OCI-LY3 (cell line): ENCODE data around the gene FGD6.

Experiments used
- H2AFZ ChIP-seq: fragments of 200-600, 300-600 bp; shearing (Covaris generic); 2 replicates; pipeline ENCODE4 v1.6.0; 2014; ENCODE audit warnings: antibody characterized with exemption, low read depth, low read length
- H3K27ac ChIP-seq: fragments of 200-600, 300-600 bp; sonication (generic); 2 replicates; pipeline ENCODE4 v1.5.1; 2014; ENCODE audit warnings: mild to moderate bottlenecking, low read length, moderate library complexity, mixed read lengths
- H3K27me3 ChIP-seq: fragments of 200-600, 300-600 bp; sonication (generic); 2 replicates; pipeline ENCODE4 v1.6.1; 2014; ENCODE audit warnings: low read depth, low read length, mixed read lengths
- H3K36me3 ChIP-seq: fragments of 200-600, 300-600 bp; sonication (generic); replicated peaks from 2 replicates; pipeline ENCODE3; 2014; ENCODE audit warnings: low read depth, low read length, mixed read lengths
- H3K4me1 ChIP-seq: fragments of 300-600, 200-600 bp; sonication (generic); 2 replicates; pipeline ENCODE4 v1.6.1; 2014; ENCODE audit warnings: low read length, mixed read lengths
- H3K4me2 ChIP-seq: fragments of 200-600, 300-600 bp; sonication (generic); 2 replicates; pipeline ENCODE4 v1.6.1; 2014; ENCODE audit warnings: low read length, mixed read lengths
- H3K4me3 ChIP-seq: fragments of 300-600, 200-600 bp; sonication (generic); 2 replicates; pipeline ENCODE4 v1.5.1; 2014; ENCODE audit warnings: antibody characterized with exemption, mild to moderate bottlenecking, low read length, moderate library complexity
- H3K79me2 ChIP-seq: fragments of 300-600, 200-600 bp; shearing (Covaris generic); 2 replicates; pipeline ENCODE4 v1.6.1; 2014; ENCODE audit warnings: mild to moderate bottlenecking, low read length, mixed read lengths
- H3K9ac ChIP-seq: fragments of 300-600, 200-600 bp; shearing (Covaris generic); 2 replicates; pipeline ENCODE4 v1.6.0; 2014; ENCODE audit warnings: mild to moderate bottlenecking, low read length, moderate library complexity
- H3K9me3 ChIP-seq: fragments of 200-600, 300-600 bp; shearing (Covaris generic); 2 replicates; pipeline ENCODE4 v1.6.1; 2014; ENCODE audit warnings: low read length, mixed read lengths; ENCODE audit not compliant: insufficient read depth
- H4K20me1 ChIP-seq: fragments of 200-600, 300-600 bp; sonication (generic); 2 replicates; pipeline ENCODE4 v1.6.1; 2016; ENCODE audit warnings: low read length, mixed read lengths; ENCODE audit not compliant: insufficient read depth
- EZH2phosphoT487 ChIP-seq: fragments of 200-600 bp; shearing (Covaris generic); IDR thresholded peaks from 2 replicates; pipeline ENCODE4 v1.6.1; 2018; ENCODE audit warnings: antibody characterized with exemption, mixed run types, low read depth
- TF ChIP-seq, protein P1 (sequence below): fragments of 200-600, 300-600 bp; sonication (generic); IDR thresholded peaks from 2 replicates; pipeline ENCODE4 v1.5.1; 2014; ENCODE audit warnings: antibody characterized with exemption, low read length, low read depth

FGD6 gene

DNA sequence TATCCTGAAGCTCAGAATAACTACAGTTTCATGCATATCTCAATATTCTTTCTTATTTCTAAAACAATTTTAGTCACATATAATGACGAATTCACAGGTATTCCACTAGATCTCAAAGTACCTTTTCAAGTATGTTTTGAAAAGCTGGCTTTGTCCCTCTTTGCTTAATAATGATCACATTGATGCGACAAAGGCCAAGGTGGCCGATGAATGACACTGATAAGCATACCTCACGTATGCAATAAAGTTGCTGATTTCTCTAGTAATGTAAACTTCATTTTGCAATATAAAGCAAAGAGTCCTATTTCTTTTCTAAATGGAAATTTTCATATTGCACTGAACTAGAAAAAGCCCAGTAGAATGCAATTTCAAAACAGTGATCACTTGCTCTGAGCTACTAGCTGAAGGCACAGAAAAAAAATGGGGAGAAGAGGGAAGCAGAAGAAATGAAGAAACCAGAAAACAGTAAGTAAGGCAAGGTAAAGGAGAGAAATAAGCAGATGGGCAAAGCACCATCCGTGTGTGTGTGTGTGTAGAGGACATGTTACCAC is 29.3 kb downstream of the FGD6 start:
- no peak overlapping the region for H2AFZ ChIP-seq
- H3K9ac ChIP-seq: no peak overlapping the region
- no peaks in the 10 kb centered on the region for H3K9me3 ChIP-seq
- no peaks in the 10 kb centered on the region for H4K20me1 ChIP-seq
- no peak overlapping the region for H3K27ac ChIP-seq
- H3K4me1 ChIP-seq: peaks cover 25% of the 10 kb centered on the region
- TF ChIP-seq EZH2phosphoT487: no peak
- TF ChIP-seq, protein P1, sequence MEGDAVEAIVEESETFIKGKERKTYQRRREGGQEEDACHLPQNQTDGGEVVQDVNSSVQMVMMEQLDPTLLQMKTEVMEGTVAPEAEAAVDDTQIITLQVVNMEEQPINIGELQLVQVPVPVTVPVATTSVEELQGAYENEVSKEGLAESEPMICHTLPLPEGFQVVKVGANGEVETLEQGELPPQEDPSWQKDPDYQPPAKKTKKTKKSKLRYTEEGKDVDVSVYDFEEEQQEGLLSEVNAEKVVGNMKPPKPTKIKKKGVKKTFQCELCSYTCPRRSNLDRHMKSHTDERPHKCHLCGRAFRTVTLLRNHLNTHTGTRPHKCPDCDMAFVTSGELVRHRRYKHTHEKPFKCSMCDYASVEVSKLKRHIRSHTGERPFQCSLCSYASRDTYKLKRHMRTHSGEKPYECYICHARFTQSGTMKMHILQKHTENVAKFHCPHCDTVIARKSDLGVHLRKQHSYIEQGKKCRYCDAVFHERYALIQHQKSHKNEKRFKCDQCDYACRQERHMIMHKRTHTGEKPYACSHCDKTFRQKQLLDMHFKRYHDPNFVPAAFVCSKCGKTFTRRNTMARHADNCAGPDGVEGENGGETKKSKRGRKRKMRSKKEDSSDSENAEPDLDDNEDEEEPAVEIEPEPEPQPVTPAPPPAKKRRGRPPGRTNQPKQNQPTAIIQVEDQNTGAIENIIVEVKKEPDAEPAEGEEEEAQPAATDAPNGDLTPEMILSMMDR: no peak
- no peaks in the 10 kb centered on the region for H3K36me3 ChIP-seq
- H3K27me3 ChIP-seq: peaks cover 12% of the 10 kb centered on the region
- no peaks in the 10 kb centered on the region for H3K79me2 ChIP-seq
- peak overlapping the region; percentile 64 for H3K4me3 ChIP-seq
- peak overlapping the region; percentile 59 for H3K4me2 ChIP-seq

DNA sequence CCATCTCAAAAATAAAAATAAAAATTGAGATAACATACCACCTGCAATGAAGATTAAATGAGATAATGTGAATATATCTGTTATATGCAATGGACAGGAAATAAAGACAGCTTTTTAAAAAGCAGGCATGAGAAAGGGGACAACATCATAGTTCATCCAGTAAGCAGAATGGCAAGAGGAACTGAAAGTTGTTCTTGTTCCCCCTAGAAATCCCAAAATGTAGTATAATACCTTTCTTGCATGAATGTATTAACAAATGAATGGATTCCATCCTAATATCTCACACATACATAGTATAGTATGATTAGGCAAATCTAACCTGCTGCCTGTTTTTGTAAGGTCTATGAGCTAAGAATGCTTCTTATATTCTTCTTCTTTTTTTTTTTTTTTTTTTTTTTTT is 31.4 kb downstream of the FGD6 start:
- Histone ChIP-seq H3K79me2 (no peaks in the 10 kb centered on the region), H4K20me1 (no peaks in the 10 kb centered on the region), H2AFZ (no peak overlapping the region), H3K9me3 (no peaks in the 10 kb centered on the region), H3K27ac (no peak overlapping the region), H3K27me3 (peaks cover 9% of the 10 kb centered on the region), H3K4me2 (no peak overlapping the region), H3K36me3 (no peaks in the 10 kb centered on the region), H3K4me3 (no peak overlapping the region), H3K4me1 (peaks cover 25% of the 10 kb centered on the region), H3K9ac (no peak overlapping the region)
- no peak for TF ChIP-seq EZH2phosphoT487
- TF ChIP-seq, protein P1: no peak

DNA sequence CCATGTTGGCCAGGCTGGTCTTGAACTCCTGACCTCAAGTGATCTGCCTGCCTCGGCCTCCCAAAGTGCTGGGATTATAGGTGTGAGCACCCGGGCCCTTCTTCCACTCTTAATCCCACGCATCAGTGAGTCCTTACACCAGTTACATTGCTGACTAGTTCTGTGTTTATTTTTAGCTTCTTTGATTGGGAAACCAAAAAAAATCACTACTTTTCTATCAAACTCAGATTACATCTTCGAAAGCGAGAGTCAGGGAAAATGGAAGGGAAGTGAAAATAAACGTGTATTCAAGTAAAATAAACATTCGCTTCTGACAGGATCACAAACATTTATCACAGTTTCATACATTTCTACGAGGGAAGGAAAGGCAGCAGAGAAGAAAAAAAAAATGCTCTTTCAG is 32.2 kb downstream of the FGD6 start:
- H3K27me3 ChIP-seq: peaks cover 9% of the 10 kb centered on the region
- no peaks in the 10 kb centered on the region for H4K20me1 ChIP-seq
- no peak overlapping the region for H3K4me3 ChIP-seq
- TF ChIP-seq EZH2phosphoT487: no peak
- TF ChIP-seq, protein P1: no peak
- H2AFZ ChIP-seq: no peak overlapping the region
- no peaks in the 10 kb centered on the region for H3K9me3 ChIP-seq
- peaks cover 25% of the 10 kb centered on the region for H3K4me1 ChIP-seq
- H3K36me3 ChIP-seq: no peaks in the 10 kb centered on the region
- no peak overlapping the region for H3K27ac ChIP-seq
- no peak overlapping the region for H3K9ac ChIP-seq
- no peaks in the 10 kb centered on the region for H3K79me2 ChIP-seq
- no peak overlapping the region for H3K4me2 ChIP-seq

DNA sequence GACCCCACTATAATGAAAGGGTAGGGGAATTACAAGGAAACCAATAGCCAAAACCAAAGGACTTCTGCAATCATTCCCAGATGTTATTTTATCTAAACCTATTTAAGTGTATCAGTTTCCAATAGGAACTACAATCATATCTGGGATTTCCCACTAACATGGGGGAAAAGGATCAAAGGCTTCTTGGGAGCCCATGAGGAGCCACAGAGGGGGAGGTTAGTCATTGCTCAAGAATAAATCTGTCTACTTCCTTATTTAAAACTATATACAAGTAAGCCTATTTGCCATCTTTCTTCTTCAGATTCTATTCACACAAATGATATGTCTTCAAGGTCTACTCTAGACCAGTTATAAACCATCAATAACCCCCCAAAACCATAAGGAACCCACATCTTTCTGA is 33.1 kb downstream of the FGD6 start:
- Histone ChIP-seq H3K79me2 (no peaks in the 10 kb centered on the region), H2AFZ (no peak overlapping the region), H3K27ac (no peak overlapping the region), H3K27me3 (peaks cover 9% of the 10 kb centered on the region), H3K9ac (no peak overlapping the region), H4K20me1 (no peaks in the 10 kb centered on the region), H3K4me3 (no peak overlapping the region), H3K9me3 (no peaks in the 10 kb centered on the region), H3K36me3 (no peaks in the 10 kb centered on the region), H3K4me1 (peaks cover 25% of the 10 kb centered on the region), H3K4me2 (no peak overlapping the region)
- TF ChIP-seq EZH2phosphoT487: no peak
- TF ChIP-seq, protein P1: no peak
